K562 (cell line): ENCODE results near the gene PLXND1. TPM values are rescaled to one million over a fixed set of nuclear protein-coding genes. Genes with fewer than 3 reads are reported as not detected.

Experiments used
- ATAC-seq: fragments of 200-7000 bp; cut with Tn5 transposase; 3 replicates; pipeline ENCODE4 v1.9.1; 2020; ENCODE audit warnings: moderate library complexity
- BruUV-seq: library from RNA; stranded (reverse); fragments of 400-500 nt; replicated peaks from 2 replicates; lab custom pipeline; 2021; lab: Mats Ljungman, UMichigan
- CTCF ChIA-PET: fragments of 300-600 bp; formaldehyde crosslinking; extraction: SDS; loops from one replicate; lab custom pipeline; 2021; ENCODE audit warnings: low intra/inter-chr PET ratio; lab: Yijun Ruan, JAX
- POLR2A ChIA-PET: fragments of 300-600, 350-650 bp; sonication (Branson Sonifier 250); formaldehyde crosslinking; extraction: SDS; loops from one replicate; lab custom pipeline; 2021; ENCODE audit warnings: antibody characterized with exemption, inconsistent platforms; lab: Yijun Ruan, JAX
- DNase-seq, 4 experiments: peaks; one replicate each; pipeline versions ENCODE4 v3.0.0 to v3.0.0-alpha.2; 2011 to 2018; ENCODE audit warnings: low spot score in 3 of 4, mixed read lengths in 3 of 4; ENCODE audit errors: extremely low read depth in 1 of 4
- FAIRE-seq: peaks from 2 replicates; lab custom pipeline; 2011; peaks lifted over from hg19 to GRCh38; lab: Jason Lieb, UNC
- H2AFZ ChIP-seq: 2 replicates; pipeline ENCODE4 v1.6.0; 2011; ENCODE audit warnings: low read depth, low read length, control low read depth, inconsistent platforms
- H3K27ac ChIP-seq: fragments of 200-600 bp; 3 replicates; pipeline ENCODE4 v1.8.0; 2011; ENCODE audit warnings: low read depth, mild to moderate bottlenecking, control low read depth, inconsistent platforms, low read length, moderate library complexity, mixed read lengths; ENCODE audit errors: extremely low read depth
- H3K27me3 ChIP-seq, 2 experiments: fragments of 300-600 bp in 1 of 2; 2 replicates in 1 of 2; 3 replicates in 1 of 2; pipeline versions ENCODE4 v1.6.0 to v1.8.0; 2011; ENCODE audit warnings: inconsistent platforms in 2 of 2, low read length in 2 of 2, mild to moderate bottlenecking in 1 of 2, mixed read lengths in 1 of 2, moderate library complexity in 1 of 2; ENCODE audit not compliant: control insufficient read depth in 2 of 2, insufficient read depth in 2 of 2
- H3K36me3 ChIP-seq: fragments of 300-600 bp; 3 replicates; pipeline ENCODE4 v1.8.0; 2011; ENCODE audit warnings: mild to moderate bottlenecking, low read length, inconsistent platforms; ENCODE audit not compliant: control insufficient read depth, insufficient read depth
- H3K4me1 ChIP-seq, 2 experiments: fragments of 200-600 bp in 1 of 2; replicated peaks in 1 of 2; 2 replicates in 1 of 2; 3 replicates in 1 of 2; pipeline versions ENCODE4 v1.5.1 to v1.8.0; 2011; ENCODE audit warnings: inconsistent platforms in 2 of 2, low read length in 2 of 2, mild to moderate bottlenecking in 1 of 2, mixed read lengths in 1 of 2, moderate library complexity in 1 of 2; ENCODE audit not compliant: control insufficient read depth in 2 of 2, insufficient read depth in 2 of 2
- H3K4me2 ChIP-seq: 2 replicates; pipeline ENCODE4 v1.6.1; 2011; ENCODE audit warnings: low read length, control low read depth, inconsistent platforms, mixed read lengths; ENCODE audit not compliant: insufficient read depth
- H3K4me3 ChIP-seq: fragments of 200-600 bp; sonication (generic), shearing (Covaris generic); 2 replicates; pipeline ENCODE4 v1.5.1; 2016; ENCODE audit warnings: control low read depth, inconsistent platforms
- H3K79me2 ChIP-seq: fragments of 200-600 bp; 3 replicates; pipeline ENCODE4 v1.8.0; 2011; ENCODE audit warnings: low read length, inconsistent platforms; ENCODE audit not compliant: control insufficient read depth, insufficient read depth
- H3K9ac ChIP-seq, 2 experiments: 2 replicates each; pipeline versions ENCODE4 v1.6.0 to v1.6.1; 2011; ENCODE audit warnings: low read depth in 2 of 2, low read length in 2 of 2, control low read depth in 1 of 2, inconsistent platforms in 1 of 2, mild to moderate bottlenecking in 1 of 2, mixed read lengths in 1 of 2; ENCODE audit not compliant: insufficient read depth in 1 of 2
- H3K9me1 ChIP-seq: one replicate; pipeline ENCODE4 v1.6.0; 2011; ENCODE audit warnings: inconsistent platforms, mild to moderate bottlenecking, low read length, moderate library complexity; ENCODE audit not compliant: control insufficient read depth, insufficient read depth
- H3K9me3 ChIP-seq: replicated peaks from 2 replicates; pipeline ENCODE4 v1.5.1; 2011; ENCODE audit warnings: low read depth, low read length, inconsistent platforms; ENCODE audit not compliant: control insufficient read depth, insufficient read depth
- H4K20me1 ChIP-seq: replicated peaks from 2 replicates; pipeline ENCODE4 v1.6.1; 2011; ENCODE audit warnings: low read length, inconsistent platforms, mixed read lengths; ENCODE audit not compliant: control insufficient read depth, insufficient read depth
- AFF1 ChIP-seq, 2 experiments: fragments of 450-650 bp; IDR thresholded peaks; 2 replicates each; pipeline ENCODE4 v1.6.1; 2018; ENCODE audit warnings: mild to moderate bottlenecking in 2 of 2, low read depth in 1 of 2; ENCODE audit not compliant: partially characterized antibody in 2 of 2
- FIP1L1 ChIP-seq: fragments of 200-400 bp; formaldehyde crosslinking; IDR thresholded peaks from 2 replicates; pipeline ENCODE4 v1.6.1; 2018; ENCODE audit warnings: mild to moderate bottlenecking, low read depth, low read length; ENCODE audit not compliant: poor library complexity, severe bottlenecking
- HDAC3 ChIP-seq: fragments of 450-650 bp; IDR thresholded peaks from 2 replicates; pipeline ENCODE4 v1.6.1; 2018; ENCODE audit warnings: borderline replicate concordance, mild to moderate bottlenecking, moderate library complexity; ENCODE audit not compliant: partially characterized antibody
- MEIS2 ChIP-seq: fragments of 450-650 bp; IDR thresholded peaks from 2 replicates; pipeline ENCODE4 v1.6.1; 2014; ENCODE audit warnings: mild to moderate bottlenecking; ENCODE audit not compliant: partially characterized antibody
- SMARCC2 ChIP-seq: fragments of 450-650 bp; IDR thresholded peaks from 2 replicates; pipeline ENCODE4 v1.6.1; 2017; ENCODE audit warnings: antibody characterized with exemption, moderate library complexity, mild to moderate bottlenecking, low read depth
- TRIM25 ChIP-seq: fragments of 450-650 bp; IDR thresholded peaks from 2 replicates; pipeline ENCODE4 v1.7.0; 2016; ENCODE audit warnings: borderline replicate concordance
- ZNF79 ChIP-seq: fragments of 250-450 bp; sonication (Bioruptor Pico); IDR thresholded peaks from 2 replicates; pipeline ENCODE4 v1.4.0; 2020; ENCODE audit warnings: low read depth, mild to moderate bottlenecking, moderate library complexity
- WGBS: fragments of 100-300 bp; shearing (Covaris generic); methylation state at CpG from one replicate; pipeline ENCODE4 v1.1.6; 2016; ENCODE audit warnings: low coverage, mixed read lengths; ENCODE audit not compliant: insufficient coverage; ENCODE audit errors: missing lambda C conversion rate; 5-methylcytosine and 5-hydroxymethylcytosine counted together
- in situ Hi-C: fragments of 300-500 bp; cut with MboI; formaldehyde crosslinking; loops from 4 replicates; pipeline ENCODE4 v1.15.0; 2018; ENCODE audit warnings: inconsistent platforms, mixed read lengths
- intact Hi-C: fragments of 100-400 bp; cut with micrococcal nuclease; formaldehyde crosslinking; loops from 2 replicates; pipeline ENCODE4 v1.14.2; 2022
- polyA plus RNA-seq, 8 experiments: library from polyadenylated mRNA; depleted of rRNA in 4 of 8; stranded (reverse) in 5 of 8; unstranded in 3 of 8; fragments of >200 nt; fragmentation: Nextera tagmentation in 2 of 8; fragmentation: Illumina TruSeq in 1 of 8; extraction: Ambion mirVana in 2 of 8; extraction: Trizol in 1 of 8; gene quantifications; 2 replicates each; pipeline versions ENCODE4 v1.2.1 to v1.2.3, GENCODE V29; 2011 to 2014; ENCODE audit warnings: inconsistent platforms in 1 of 8, missing spikeins in 1 of 8
- total RNA-seq, 7 experiments: library from RNA; depleted of rRNA in 6 of 7; stranded (reverse); fragments of >200 nt in 6 of 7; fragmentation: Illumina TruSeq in 2 of 7; extraction: Trizol in 2 of 7; gene quantifications; 2 replicates each; pipeline versions ENCODE4 v1.2.1 to v1.2.3, GENCODE V29; 2011 to 2021; ENCODE audit warnings: low replicate concordance in 1 of 7

PLXND1 gene
- total and polyA plus RNA-seq, 9 of the 15 experiments (the other 6 are each of a cell fraction or from before 2014, with no cell fraction given), result 0.34 to 28.8 (median 14.0) TPM

DNA sequence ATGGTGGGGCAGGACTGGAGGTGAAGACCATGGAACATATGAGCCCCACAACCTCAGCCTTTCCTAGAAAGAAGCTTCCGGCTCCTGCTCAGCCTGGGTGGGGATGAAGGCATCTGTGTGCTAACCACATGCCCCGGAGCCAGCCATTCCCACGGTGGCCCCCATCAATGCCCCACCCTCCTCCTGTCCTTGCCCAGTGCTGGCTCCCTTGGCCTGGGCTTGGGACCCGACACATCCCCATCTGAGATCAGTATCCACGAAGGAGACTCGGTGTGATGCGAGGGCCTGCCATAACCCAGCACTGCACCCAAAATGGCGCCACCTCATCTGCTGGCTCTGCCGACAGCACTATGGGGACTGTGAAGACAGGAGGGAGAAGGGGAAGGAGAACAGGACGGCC lies 16.5 kb upstream of the PLXND1 start:
- H3K36me3 ChIP-seq, result no peaks in the 10 kb centered on the region
- H2AFZ ChIP-seq, result no peak overlapping the region
- no peak for FAIRE-seq
- 76% methylated on average over 6 of the region's 10 CpGs for WGBS
- H3K9me3 ChIP-seq, result no peaks in the 10 kb centered on the region
- no peak for DNase-seq
- H3K4me1 ChIP-seq, result peaks cover 5 to 66% of the 10 kb centered on the region in 2 experiments
- no peak overlapping the region for H3K27ac ChIP-seq
- ChIA-PET POLR2A (no interaction called here), CTCF (no interaction called here)
- H3K79me2 ChIP-seq, result no peaks in the 10 kb centered on the region
- BruUV-seq, result no TSS peak
- H3K4me2 ChIP-seq, result no peak overlapping the region
- in situ Hi-C loops, result no loop called here
- H3K9me1 ChIP-seq, result no peaks in the 10 kb centered on the region
- no peak for ATAC-seq
- H3K9ac ChIP-seq, result peak overlapping the region in 1 of 2 experiments; percentile 17; a peak in 1 of 4 replicates
- H3K27me3 ChIP-seq, result no peaks in the 10 kb centered on the region
- intact Hi-C loops, result no loop called here
- H3K4me3 ChIP-seq, result no peak overlapping the region
- TF ChIP-seq FIP1L1, result no peak
- TF ChIP-seq HDAC3, result no peak
- no peak for TF ChIP-seq MEIS2
- no peak for TF ChIP-seq TRIM25
- TF ChIP-seq ZNF79 (CRISPR knock-in tag), result no peak
- TF ChIP-seq SMARCC2, result no peak
- TF ChIP-seq AFF1 (IDR thresholded peaks at IDR 0.05; ENCODE audit: low read depth in 1 of 2, partially characterized antibody in 2 of 2), result no peak
- H4K20me1 ChIP-seq, result no peaks in the 10 kb centered on the region
